Fibroblast of lung (primary cell): ENCODE data around the gene TMX4. TPM values are rescaled to one million over a fixed set of nuclear protein-coding genes. Genes with fewer than 3 reads are reported as not detected.
A peak's percentile ranks its signal among the peaks of the same experiment; 100 is the strongest.

ENCODE experiments used
- DNase-seq, 2 donors: peaks; one replicate each; pipeline versions ENCODE4 v3.0.0 to v3.0.0-alpha.2; 2010; ENCODE audit warnings: low read depth in 2 of 2
- H2AFZ ChIP-seq: 2 replicates; pipeline ENCODE4 v1.5.1; 2012; ENCODE audit warnings: low read length, control low read depth, inconsistent platforms
- H3K27ac ChIP-seq: 2 replicates; pipeline ENCODE4 v1.5.1; 2011; ENCODE audit warnings: low read length, control low read depth; ENCODE audit not compliant: insufficient read depth
- H3K27me3 ChIP-seq: 2 replicates; pipeline ENCODE4 v1.5.1; 2011; ENCODE audit warnings: mild to moderate bottlenecking, low read length; ENCODE audit not compliant: control insufficient read depth, insufficient read depth
- H3K36me3 ChIP-seq: 2 replicates; pipeline ENCODE4 v1.5.1; 2011; ENCODE audit warnings: low read length; ENCODE audit not compliant: control insufficient read depth, insufficient read depth
- H3K4me1 ChIP-seq: 2 replicates; pipeline ENCODE4 v1.5.1; 2011; ENCODE audit warnings: low read length; ENCODE audit not compliant: control insufficient read depth, insufficient read depth; ENCODE audit errors: extremely low read depth
- H3K4me2 ChIP-seq: 2 replicates; pipeline ENCODE4 v1.5.1; 2011; ENCODE audit warnings: low read length, control low read depth; ENCODE audit not compliant: insufficient read depth; ENCODE audit errors: extremely low read depth
- H3K4me3 ChIP-seq, 4 experiments: fragments of 200-600 bp in 1 of 4; sonication (generic) in 1 of 4; replicated peaks in 1 of 4; 2 replicates each; pipeline ENCODE4 v1.5.1; 2011 to 2016; ENCODE audit warnings: low read length in 4 of 4, low read depth in 3 of 4, mild to moderate bottlenecking in 3 of 4, control low read depth in 2 of 4, inconsistent platforms in 1 of 4, mixed read lengths in 1 of 4; ENCODE audit not compliant: insufficient read depth in 1 of 4; ENCODE audit errors: control extremely low read depth in 1 of 4
- H3K79me2 ChIP-seq: 2 replicates; pipeline ENCODE4 v1.5.1; 2012; ENCODE audit warnings: mild to moderate bottlenecking, low read length, inconsistent platforms; ENCODE audit not compliant: control insufficient read depth, insufficient read depth
- H3K9ac ChIP-seq: 2 replicates; pipeline ENCODE4 v1.5.1; 2011; ENCODE audit warnings: mild to moderate bottlenecking, low read length, control low read depth; ENCODE audit not compliant: insufficient read depth
- H3K9me3 ChIP-seq: 2 replicates; pipeline ENCODE4 v1.5.1; 2012; ENCODE audit warnings: low read depth, low read length; ENCODE audit not compliant: control insufficient read depth, insufficient read depth
- H4K20me1 ChIP-seq: 2 replicates; pipeline ENCODE4 v1.5.1; 2011; ENCODE audit warnings: low read length; ENCODE audit not compliant: control insufficient read depth, insufficient read depth; ENCODE audit errors: extremely low read depth
- EZH2 ChIP-seq: IDR thresholded peaks from 2 replicates; pipeline ENCODE4 v1.5.1; 2012; ENCODE audit warnings: low read length, control low read depth, mild to moderate bottlenecking; ENCODE audit errors: missing control alignments
- polyA plus RNA-seq, 2 donors: library from polyadenylated mRNA; depleted of rRNA in 1 of 2; stranded (reverse) in 1 of 2; unstranded in 1 of 2; fragments of >200 nt; gene quantifications; 2 replicates each; pipeline ENCODE4 v1.2.1, GENCODE V29; 2011 to 2012; ENCODE audit warnings: missing spikeins in 1 of 2
- total RNA-seq: library from RNA; depleted of rRNA; stranded (reverse); fragments of >200 nt; gene quantifications from 2 replicates; pipeline ENCODE4 v1.2.1, GENCODE V29; 2014
- TF ChIP-seq, protein P1 (sequence below), 2 donors: IDR thresholded peaks in 1 of 2; conservative IDR thresholded peaks in 1 of 2; 1 replicate in 1 of 2; 2 replicates in 1 of 2; pipeline ENCODE4 v1.5.1; 2011 to 2012; ENCODE audit warnings: low read length in 2 of 2, control low read depth in 1 of 2, inconsistent platforms in 1 of 2, low read depth in 1 of 2, mild to moderate bottlenecking in 1 of 2

Gene TMX4
- total and polyA plus RNA-seq, 2 donors (not counting 1 experiment from before 2014, with no cell fraction given): 20.5 to 21.2 TPM

DNA sequence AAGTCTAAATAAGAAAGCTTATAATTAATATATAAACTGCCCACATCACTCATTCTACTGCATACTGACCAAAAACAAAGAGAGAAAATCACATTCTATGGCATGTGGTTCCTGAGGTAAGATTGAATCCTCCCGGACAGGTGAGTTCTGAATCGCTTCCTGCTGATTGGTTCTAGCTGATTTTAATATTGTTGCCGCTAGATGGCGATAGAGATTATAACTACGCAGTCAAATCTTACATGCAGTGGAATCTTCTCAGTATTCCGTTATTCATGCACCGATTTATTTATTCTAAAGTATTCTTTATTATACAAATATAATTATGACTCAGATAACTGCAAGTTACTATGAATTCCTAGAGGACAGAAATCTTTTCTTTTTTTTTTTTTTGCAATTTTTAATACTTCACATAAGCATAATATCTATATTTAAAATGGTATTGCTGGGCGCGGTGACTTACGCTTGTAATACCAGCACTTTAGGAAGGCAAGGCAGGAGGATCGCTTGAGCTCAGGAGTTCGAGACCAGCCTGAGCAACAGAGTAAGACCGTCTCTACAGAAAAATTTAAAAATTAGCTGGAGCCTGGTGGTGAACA lies 24.2 kb upstream of the TMX4 start:
- DNase-seq: peak; percentile 40 to 73

DNA sequence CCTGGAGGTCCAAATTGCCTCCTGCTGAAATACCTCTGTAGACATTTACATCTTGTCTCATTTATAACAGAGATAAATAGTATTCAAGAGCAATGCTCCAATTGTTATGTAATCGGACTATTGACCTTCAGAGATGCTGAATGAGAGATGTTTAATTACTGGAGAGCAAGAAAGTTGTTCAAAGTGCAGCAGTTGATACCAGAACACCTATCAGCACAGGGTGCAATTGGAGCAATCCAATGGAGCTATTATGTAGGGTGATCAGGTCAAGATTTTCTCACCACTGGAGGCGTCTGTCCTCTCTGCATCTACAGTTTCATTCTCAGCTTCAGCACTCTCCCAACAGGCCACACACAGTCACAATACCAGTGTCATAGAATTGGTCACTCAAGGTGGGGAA lies 19.5 kb upstream of the TMX4 start:
- Histone ChIP-seq H3K79me2 (no peaks in the 10 kb centered on the region), H4K20me1 (no peaks in the 10 kb centered on the region), H3K4me1 (no peaks in the 10 kb centered on the region), H3K9me3 (no peaks in the 10 kb centered on the region), H3K4me3 (no peak overlapping the region), H3K9ac (no peak overlapping the region), H3K27ac (no peak overlapping the region), H3K27me3 (no peaks in the 10 kb centered on the region), H3K36me3 (no peaks in the 10 kb centered on the region), H3K4me2 (no peak overlapping the region), H2AFZ (no peak overlapping the region)
- no peak for TF ChIP-seq EZH2
- TF ChIP-seq, protein P1, sequence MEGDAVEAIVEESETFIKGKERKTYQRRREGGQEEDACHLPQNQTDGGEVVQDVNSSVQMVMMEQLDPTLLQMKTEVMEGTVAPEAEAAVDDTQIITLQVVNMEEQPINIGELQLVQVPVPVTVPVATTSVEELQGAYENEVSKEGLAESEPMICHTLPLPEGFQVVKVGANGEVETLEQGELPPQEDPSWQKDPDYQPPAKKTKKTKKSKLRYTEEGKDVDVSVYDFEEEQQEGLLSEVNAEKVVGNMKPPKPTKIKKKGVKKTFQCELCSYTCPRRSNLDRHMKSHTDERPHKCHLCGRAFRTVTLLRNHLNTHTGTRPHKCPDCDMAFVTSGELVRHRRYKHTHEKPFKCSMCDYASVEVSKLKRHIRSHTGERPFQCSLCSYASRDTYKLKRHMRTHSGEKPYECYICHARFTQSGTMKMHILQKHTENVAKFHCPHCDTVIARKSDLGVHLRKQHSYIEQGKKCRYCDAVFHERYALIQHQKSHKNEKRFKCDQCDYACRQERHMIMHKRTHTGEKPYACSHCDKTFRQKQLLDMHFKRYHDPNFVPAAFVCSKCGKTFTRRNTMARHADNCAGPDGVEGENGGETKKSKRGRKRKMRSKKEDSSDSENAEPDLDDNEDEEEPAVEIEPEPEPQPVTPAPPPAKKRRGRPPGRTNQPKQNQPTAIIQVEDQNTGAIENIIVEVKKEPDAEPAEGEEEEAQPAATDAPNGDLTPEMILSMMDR (conservative IDR thresholded peaks at IDR 0.05 in 1 of 2, IDR thresholded peaks at IDR 0.05 in 1 of 2; ENCODE audit: low read depth in 1 of 2, low read length in 2 of 2): no peak
- no peak for DNase-seq

More for the DNA sequence above, 24.2 kb upstream of the TMX4 start:
- no peak overlapping the region for H3K9ac ChIP-seq
- TF ChIP-seq, protein P1 (conservative IDR thresholded peaks at IDR 0.05 in 1 of 2, IDR thresholded peaks at IDR 0.05 in 1 of 2; ENCODE audit: low read depth in 1 of 2, low read length in 2 of 2): peak; percentile 62 to 73
- TF ChIP-seq EZH2: no peak
- no peaks in the 10 kb centered on the region for H3K9me3 ChIP-seq
- H3K4me1 ChIP-seq: no peaks in the 10 kb centered on the region
- no peaks in the 10 kb centered on the region for H3K79me2 ChIP-seq
- H3K4me3 ChIP-seq: no peak overlapping the region
- no peaks in the 10 kb centered on the region for H4K20me1 ChIP-seq
- no peaks in the 10 kb centered on the region for H3K27me3 ChIP-seq
- no peak overlapping the region for H2AFZ ChIP-seq
- H3K36me3 ChIP-seq: no peaks in the 10 kb centered on the region
- H3K4me2 ChIP-seq: no peak overlapping the region
- H3K27ac ChIP-seq: no peak overlapping the region

DNA sequence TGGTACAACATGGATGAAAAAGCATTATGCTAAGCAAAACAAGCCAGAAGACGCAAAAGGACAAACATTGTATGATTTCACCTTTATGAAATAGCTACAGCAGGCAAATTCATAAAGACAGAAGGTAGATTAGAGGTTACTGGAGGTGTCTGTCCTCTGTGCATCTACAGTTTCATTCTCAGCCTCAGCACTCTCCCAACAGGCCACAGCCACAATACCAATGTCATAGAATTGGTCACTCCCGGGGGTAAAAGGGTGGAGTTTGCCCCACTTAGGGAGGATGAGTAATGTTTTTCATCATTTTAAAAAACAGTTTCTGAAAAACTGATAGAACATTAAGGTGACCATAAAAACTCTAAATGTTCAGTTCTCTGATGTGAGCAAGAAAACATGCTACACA lies 17.2 kb upstream of the TMX4 start:
- Histone ChIP-seq H3K9me3 (no peaks in the 10 kb centered on the region), H3K9ac (no peak overlapping the region), H4K20me1 (no peaks in the 10 kb centered on the region), H3K27ac (no peak overlapping the region), H3K27me3 (no peaks in the 10 kb centered on the region), H2AFZ (no peak overlapping the region), H3K36me3 (no peaks in the 10 kb centered on the region), H3K4me2 (no peak overlapping the region), H3K79me2 (no peaks in the 10 kb centered on the region), H3K4me1 (no peaks in the 10 kb centered on the region), H3K4me3 (no peak overlapping the region)
- TF ChIP-seq, protein P1 (conservative IDR thresholded peaks at IDR 0.05 in 1 of 2, IDR thresholded peaks at IDR 0.05 in 1 of 2; ENCODE audit: low read depth in 1 of 2, low read length in 2 of 2): no peak
- no peak for TF ChIP-seq EZH2
- no peak for DNase-seq
